Stimulated activated CD8-positive, alpha-beta memory T cell treated with anti-CD3 and anti-CD28 coated beads, Interleukin-4, amount 100 ng/mL, for 4 hours (primary cell): Measurements from ENCODE around the gene SLC25A42.

Experiments used
- DNase-seq, 2 donors: peaks; one replicate each; pipeline ENCODE4 v3.0.0-alpha.2; 2020; ENCODE audit warnings: low read depth in 2 of 2, low spot score in 1 of 2

The SLC25A42 gene

GRCh38 chr19:19160461-19161035 lies 96.8 kb downstream of the SLC25A42 start:
- DNase-seq = no peak

GRCh38 chr19:19162495-19162894 lies 98.7 kb downstream of the SLC25A42 start:
- no peak for DNase-seq
